Measurements from ENCODE around the gene PHACTR3. TPM values are rescaled to one million over a fixed set of nuclear protein-coding genes. Genes with fewer than 3 reads are reported as not detected.

PHACTR3 gene
- total RNA-seq, 1 experiment from 2014 or later = not detected

GRCh38 chr20:59623583-59623982 lies 19.2 kb downstream of the PHACTR3 start:
- intact Hi-C loops (cut with micrococcal nuclease) = no loop called here
- CTCF ChIA-PET = no interaction called here
- RAD21 ChIA-PET (ENCODE audit: low non-redundant PET in 1 of 2, low total read pairs in 2 of 2, uncharacterized antibody in 2 of 2, unreplicated experiment in 2 of 2) = no interaction called here
- ATAC-seq (no peak), DNase-seq (ENCODE audit: low read depth, low spot score) (no peak)
- Histone ChIP-seq H4K20me1 (ENCODE audit: insufficient read depth) (no peaks in the 10 kb centered on the region), H3K36me3 (ENCODE audit: control insufficient read depth in 1 of 2, insufficient read depth in 2 of 2, low read length in 2 of 2) (no peaks in the 10 kb centered on the region), H3K27me3 (ENCODE audit: insufficient read depth, low read length) (peaks cover 33% of the 10 kb centered on the region), H3K9me3 (ENCODE audit: control insufficient read depth in 1 of 2, insufficient read depth in 1 of 2, low read depth in 1 of 2, low read length in 2 of 2) (no peaks in the 10 kb centered on the region), H3K27ac (ENCODE audit: low read depth, low read length) (no peak overlapping the region), H3K4me2 (ENCODE audit: low read length) (no peak overlapping the region), H3K9me2 (ENCODE audit: insufficient read depth) (no peaks in the 10 kb centered on the region), H3K4me3 (replicated peaks in 1 of 2; ENCODE audit: low read depth in 1 of 2, low read length in 2 of 2) (no peak overlapping the region), H3K79me2 (ENCODE audit: insufficient read depth, low read length) (no peaks in the 10 kb centered on the region), H3K9ac (ENCODE audit: low read length) (no peak overlapping the region), H3K4me1 (ENCODE audit: control insufficient read depth in 1 of 2, insufficient read depth in 2 of 2, low read length in 2 of 2) (no peaks in the 10 kb centered on the region), H2AFZ (ENCODE audit: low read depth, low read length, poor library complexity, severe bottlenecking) (no peak overlapping the region)
- no peak for TF ChIP-seq SRF (IDR thresholded peaks at IDR 0.05; ENCODE audit: low read depth)
- TF ChIP-seq ZNF274 (IDR thresholded peaks at IDR 0.05; ENCODE audit: low read depth, low read length) = no peak
- TF ChIP-seq EZH2 (IDR thresholded peaks at IDR 0.05) = no peak
- TF ChIP-seq EGR1 (IDR thresholded peaks at IDR 0.05; ENCODE audit: low read depth) = no peak
- no peak for TF ChIP-seq SP1 (IDR thresholded peaks at IDR 0.05; ENCODE audit: low read depth)
- no peak for TF ChIP-seq POLR2A (IDR thresholded peaks at IDR 0.05; ENCODE audit: borderline replicate concordance, extremely low read depth, insufficient read depth, insufficient read length)
- TF ChIP-seq TCF7L2 (IDR thresholded peaks at IDR 0.05; ENCODE audit: borderline replicate concordance, extremely low read depth, insufficient read depth, insufficient read length) = no peak
- TF ChIP-seq FOSL1 (IDR thresholded peaks at IDR 0.05; ENCODE audit: low read depth) = no peak
- no peak for TF ChIP-seq RAD21 (IDR thresholded peaks at IDR 0.05; ENCODE audit: low read depth)
- TF ChIP-seq POLR2AphosphoS5 (IDR thresholded peaks at IDR 0.05; ENCODE audit: low read depth, low read length) = no peak
- TF ChIP-seq CTCF (IDR thresholded peaks at IDR 0.05 in 2 of 3, conservative IDR thresholded peaks at IDR 0.05 in 1 of 3; ENCODE audit: borderline replicate concordance in 1 of 3, insufficient read depth in 1 of 3, low read depth in 2 of 3, low read length in 2 of 3) = no peak
- TF ChIP-seq ZBTB33 (IDR thresholded peaks at IDR 0.05; ENCODE audit: extremely low read depth, insufficient replicate concordance, low read length) = no peak
- TF ChIP-seq MAX (IDR thresholded peaks at IDR 0.05) = no peak
- no peak for TF ChIP-seq CBX3 (IDR thresholded peaks at IDR 0.05; ENCODE audit: low read depth)
- no peak for TF ChIP-seq CEBPB (IDR thresholded peaks at IDR 0.05; ENCODE audit: low read depth)
- TF ChIP-seq EZH2phosphoT487 (IDR thresholded peaks at IDR 0.05; ENCODE audit: borderline replicate concordance) = no peak
- POLR2A ChIA-PET = no interaction called here
- BruUV-seq (replicated peaks) = no TSS peak

All from HCT116 (cell line).